Measurements from ENCODE around the gene ESR1.
"Not testable (repeated sequence)": the region's sequence is repeated elsewhere in the genome, so short reads cannot be mapped to it uniquely, and the experiment has no call there.

ESR1 gene

DNA sequence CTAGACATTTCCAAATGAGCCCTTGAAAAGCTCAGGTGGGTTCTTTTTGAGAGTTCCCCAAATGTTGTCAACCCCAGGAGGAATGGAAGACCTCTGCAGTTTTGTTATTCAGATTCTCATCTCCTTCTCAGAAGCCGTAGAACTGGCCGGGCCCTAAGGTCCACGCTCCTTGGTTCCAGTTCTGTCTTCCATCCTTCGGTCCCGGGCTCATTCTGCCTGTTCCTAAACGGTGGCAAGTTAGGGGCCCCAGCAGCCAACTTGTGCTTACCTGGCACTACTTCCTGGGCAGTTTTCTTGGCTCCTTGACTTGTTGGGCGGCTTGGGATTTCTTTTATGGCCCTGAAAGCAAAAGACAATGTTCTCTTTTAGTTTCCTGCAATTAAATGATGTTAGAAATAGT is 6.4 kb downstream of the ESR1 start:
- no peak for DNase-seq (ENCODE audit: low read depth)

- no peak for DNase-seq (ENCODE audit: low read depth)
Measured at GRCh38 chr6:151814614-151815013, 7.1 kb downstream of the ESR1 start.

- DNase-seq (ENCODE audit: low read depth): no peak
Measured at GRCh38 chr6:151822252-151823111, 15.0 kb downstream of the ESR1 start.

DNA sequence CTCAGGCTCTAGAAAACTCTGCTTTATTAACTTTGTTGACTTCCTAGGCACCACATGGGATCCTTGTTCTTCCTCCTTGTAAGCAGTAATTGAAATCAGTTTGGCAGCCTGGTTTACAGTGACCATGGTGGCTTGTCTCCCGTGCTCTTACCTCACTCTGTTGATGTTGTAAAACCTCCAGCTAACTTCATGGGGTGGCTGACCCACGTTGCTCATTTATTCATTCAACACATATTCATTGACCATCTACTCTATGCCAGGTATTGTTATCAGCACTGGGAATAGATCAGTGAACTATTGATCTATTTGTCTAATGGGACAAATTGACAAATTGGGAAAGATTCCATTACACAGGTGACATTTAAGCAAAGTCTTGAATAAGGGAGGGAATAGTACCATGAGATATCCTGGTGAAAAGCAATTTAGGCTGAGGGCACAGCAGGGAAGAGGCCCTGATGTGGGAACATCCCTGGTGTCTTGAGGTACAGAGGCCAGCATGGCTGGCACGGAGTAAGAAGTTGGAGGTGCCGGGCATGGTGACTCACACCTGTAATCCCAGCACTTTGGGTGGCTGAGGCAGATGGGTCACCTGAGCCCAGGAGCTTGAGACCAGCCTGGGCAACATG is 19.1 kb downstream of the ESR1 start:
- no peak for DNase-seq (ENCODE audit: low read depth)

GRCh38 chr6:151832710-151833109 is 25.2 kb downstream of the ESR1 start:
- no peak for DNase-seq (ENCODE audit: low read depth)

GRCh38 chr6:151835396-151835795 is 27.9 kb downstream of the ESR1 start:
- no peak for DNase-seq (ENCODE audit: low read depth)

DNA sequence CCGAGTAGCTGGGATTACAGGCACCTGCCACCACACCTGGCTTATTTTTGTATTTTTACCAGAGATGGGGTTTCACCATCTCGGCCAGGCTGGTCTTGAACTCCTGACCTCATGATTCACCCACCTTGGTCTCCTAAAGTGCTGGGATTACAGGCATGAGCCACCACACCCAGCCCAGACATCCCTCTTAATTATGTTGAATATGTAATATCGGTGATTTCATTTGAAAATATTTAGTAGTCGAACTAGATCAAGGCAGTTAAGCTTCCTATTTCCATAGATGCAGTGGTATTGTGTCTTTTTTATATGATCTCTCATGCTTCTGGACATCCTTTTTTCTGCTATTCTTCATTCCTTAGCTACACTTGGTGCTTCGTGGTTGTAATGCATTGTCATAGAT is 29.7 kb downstream of the ESR1 start:
- DNase-seq (ENCODE audit: low read depth): no peak

DNA sequence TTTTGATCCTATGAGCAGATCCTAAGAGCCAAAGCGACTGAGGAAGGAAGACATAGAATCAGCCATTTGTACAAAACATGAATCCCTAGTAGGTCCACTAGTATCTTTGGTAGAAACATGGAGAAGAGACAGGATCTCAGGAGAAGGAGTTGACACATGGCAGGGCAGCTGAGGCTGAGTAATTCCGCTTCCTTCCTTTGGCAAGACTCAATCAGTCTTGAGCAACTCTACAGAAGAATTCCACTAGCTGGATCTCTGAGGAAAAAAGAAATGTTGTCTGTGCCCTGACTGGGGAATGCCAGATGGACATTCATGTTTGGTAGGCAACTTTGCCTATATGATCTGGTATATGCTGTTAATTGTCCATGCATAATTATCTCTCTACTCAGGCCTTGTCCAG is 35.3 kb downstream of the ESR1 start:
- no peak for DNase-seq (ENCODE audit: low read depth)

GRCh38 chr6:151847064-151847463 is 39.6 kb downstream of the ESR1 start:
- DNase-seq (ENCODE audit: low read depth): no peak

DNA sequence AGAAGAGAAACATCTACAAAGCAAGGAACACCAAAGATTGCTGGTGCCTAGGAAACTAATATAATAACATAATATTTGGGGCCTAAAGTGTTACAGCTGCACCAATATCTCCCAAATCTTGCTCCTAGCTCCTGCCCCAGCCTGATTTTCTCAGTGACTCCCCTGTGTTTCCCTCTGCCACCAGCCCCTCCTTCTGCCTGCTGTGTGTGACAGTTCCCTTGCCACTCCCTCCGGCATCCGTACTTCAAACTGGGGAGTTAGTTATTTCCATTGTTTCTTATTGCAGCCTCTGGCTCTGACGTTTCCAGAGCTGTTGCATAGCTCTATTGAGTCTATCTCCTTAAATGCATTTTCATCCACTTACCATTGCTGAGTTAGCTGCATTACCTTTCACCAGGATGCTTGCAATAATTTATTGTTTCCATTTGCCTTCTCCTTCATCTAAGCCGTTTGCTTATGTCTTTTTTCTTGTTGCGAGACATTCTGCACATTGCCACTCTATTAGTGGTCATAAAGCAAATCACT is 43.1 kb downstream of the ESR1 start:
- DNase-seq (ENCODE audit: low read depth): no peak

- DNase-seq (ENCODE audit: low read depth): no peak
Measured at GRCh38 chr6:151858294-151858693, 50.8 kb downstream of the ESR1 start.

DNA sequence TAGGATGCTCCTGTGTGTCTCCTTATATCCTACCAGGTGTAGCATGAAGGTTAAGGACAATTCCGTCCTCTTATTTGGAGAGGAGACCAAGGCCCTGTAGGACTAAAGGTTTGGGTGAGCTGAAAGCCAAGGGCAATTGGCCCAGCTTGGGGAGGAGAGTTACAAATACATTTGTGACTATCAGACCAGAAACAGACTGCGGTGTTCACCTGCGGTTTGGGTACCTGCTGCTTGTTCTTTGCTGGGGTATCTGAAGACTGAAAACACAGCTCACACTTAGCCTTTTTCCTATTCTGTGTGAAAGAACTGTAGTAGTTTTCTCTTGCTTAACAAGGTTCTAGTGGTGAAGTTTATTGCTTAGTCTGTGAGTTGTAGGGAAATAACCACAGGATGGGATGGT is 55.0 kb downstream of the ESR1 start:
- no peak for DNase-seq (ENCODE audit: low read depth)

- DNase-seq (ENCODE audit: low read depth): not testable (repeated sequence)
Measured at GRCh38 chr6:151867361-151867869, 59.9 kb downstream of the ESR1 start.

DNA sequence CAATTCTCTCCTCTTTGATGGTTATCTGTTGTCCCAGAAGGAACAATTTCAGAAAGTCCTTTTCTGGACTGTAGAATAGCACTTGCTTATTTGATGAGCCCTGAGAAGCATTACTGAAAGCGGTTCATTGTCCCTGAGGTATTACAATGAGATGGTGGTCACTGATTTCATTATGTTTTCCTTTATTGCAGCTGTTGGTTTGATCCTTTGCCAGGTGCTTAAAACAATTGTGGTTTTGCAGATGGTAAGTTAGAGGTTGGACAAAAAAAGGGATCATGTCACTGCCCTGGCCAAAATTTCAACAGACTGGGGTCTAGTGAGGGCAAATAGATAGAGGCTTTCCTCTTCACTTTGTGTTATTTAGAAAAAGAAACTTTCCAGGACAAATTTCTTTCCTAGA is 61.9 kb downstream of the ESR1 start:
- no peak for DNase-seq (ENCODE audit: low read depth)

- no peak for DNase-seq (ENCODE audit: low read depth)
Measured at GRCh38 chr6:151869787-151870186, 62.3 kb downstream of the ESR1 start.

- no peak for DNase-seq (ENCODE audit: low read depth)
Measured at GRCh38 chr6:151870375-151870774, 62.9 kb downstream of the ESR1 start.

DNA sequence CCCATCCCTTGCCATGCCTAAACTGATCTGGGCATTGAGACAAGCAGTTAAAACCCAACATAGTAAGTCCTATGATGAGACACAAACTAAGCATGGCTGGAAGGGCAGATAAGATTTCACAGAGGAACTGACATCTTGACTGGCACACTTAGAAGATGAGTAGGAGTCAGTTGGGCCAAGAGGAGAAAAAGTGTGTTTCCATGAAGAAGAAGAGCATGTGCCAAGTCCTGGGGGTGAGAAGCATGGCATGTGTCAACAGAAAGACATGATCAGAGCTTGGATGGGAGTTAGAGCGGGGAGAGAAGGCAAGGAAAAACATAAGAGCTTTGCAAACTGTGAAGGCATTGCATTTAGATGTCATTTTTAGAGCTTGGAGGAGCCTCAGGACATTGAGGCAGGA is 68.0 kb downstream of the ESR1 start:
- no peak for DNase-seq (ENCODE audit: low read depth)

DNA sequence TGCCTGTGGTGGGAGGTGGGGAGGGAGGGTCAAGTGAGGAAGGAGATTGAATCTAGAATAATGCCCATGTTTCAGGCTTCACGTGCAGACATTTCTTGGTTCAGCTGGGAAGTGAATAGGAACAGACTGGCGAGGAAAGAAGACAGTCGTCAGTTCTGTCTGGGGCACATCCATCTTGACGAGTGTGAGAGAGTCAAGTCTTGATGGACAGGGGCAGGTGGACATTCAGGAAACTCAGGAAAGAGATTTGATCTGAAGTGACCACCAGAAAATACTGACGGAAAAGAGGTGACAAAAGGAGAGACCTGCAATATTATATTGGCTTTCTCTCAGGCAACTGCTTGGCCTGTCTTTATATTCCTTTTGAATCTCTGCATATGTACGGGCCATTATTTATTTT is 68.6 kb downstream of the ESR1 start:
- DNase-seq (ENCODE audit: low read depth): no peak

DNA sequence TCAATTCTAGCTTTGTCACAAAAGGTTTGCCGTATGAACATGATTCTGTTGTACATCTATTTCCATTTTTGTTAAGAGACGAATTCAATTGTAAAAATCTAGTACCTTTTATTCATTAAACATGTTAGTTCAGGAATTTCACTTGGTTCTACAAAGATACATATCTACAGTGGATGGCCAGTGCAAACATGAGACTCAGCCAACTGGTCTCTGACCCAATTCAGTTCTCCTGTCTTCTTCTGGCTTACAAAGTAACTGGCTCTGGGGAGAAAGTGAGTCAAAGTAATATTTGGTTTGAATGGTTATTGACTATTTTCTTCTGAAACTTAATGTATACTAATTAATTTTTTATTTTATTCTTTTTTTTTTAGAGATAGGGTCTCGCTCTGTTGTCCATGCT is 70.0 kb downstream of the ESR1 start:
- no peak for DNase-seq (ENCODE audit: low read depth)

DNA sequence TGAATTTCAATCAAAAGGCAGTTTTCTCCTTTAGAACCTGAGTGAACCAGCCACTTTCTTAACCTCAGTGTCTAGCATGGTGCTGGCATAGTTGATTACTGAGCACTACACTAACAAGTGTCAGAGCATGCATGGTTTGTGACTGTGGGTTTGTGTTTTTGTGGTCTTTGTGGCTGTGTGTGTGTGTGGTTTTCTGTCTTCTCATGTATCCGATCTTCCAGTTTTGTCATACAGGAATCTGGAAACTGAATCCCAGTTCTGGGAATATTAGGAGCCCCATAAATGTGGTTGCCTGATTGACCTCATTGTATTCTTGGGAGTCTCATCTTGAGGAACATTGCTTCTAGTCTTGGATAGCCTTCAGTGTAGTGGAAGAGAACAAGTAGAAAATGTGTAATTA is 73.7 kb downstream of the ESR1 start:
- DNase-seq (ENCODE audit: low read depth): no peak

DNA sequence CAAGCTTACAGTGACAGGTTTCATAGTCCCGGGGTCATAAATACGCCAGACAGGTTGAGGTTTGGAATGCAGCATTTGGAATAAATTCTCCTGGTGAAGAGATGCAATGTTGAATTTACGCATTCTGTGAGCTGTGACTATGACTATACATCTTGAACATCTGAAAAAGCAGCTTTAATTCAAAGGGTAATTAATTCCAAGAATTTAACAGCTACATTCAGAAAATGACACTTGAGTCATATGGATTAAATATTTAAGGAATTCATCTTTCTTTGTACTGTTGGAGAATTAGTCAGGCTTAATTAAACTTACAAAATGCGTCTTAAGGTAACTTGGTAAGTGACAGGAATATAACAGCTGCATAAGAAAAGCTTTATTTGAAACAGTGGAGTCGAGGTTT is 74.7 kb downstream of the ESR1 start:
- DNase-seq (ENCODE audit: low read depth): no peak

- DNase-seq (ENCODE audit: low read depth): no peak
Measured at GRCh38 chr6:151885234-151885633, 77.8 kb downstream of the ESR1 start.

GRCh38 chr6:151891524-151891923 is 84.0 kb downstream of the ESR1 start:
- DNase-seq (ENCODE audit: low read depth): no peak

Data from fibroblast of the conjunctiva (primary cell).